GM12801 (cell line): Measurements from ENCODE around the gene CHP2.

Source experiments
- TF ChIP-seq, protein P1 (sequence below): IDR thresholded peaks from one replicate; pipeline ENCODE4 v1.5.1; 2011; ENCODE audit warnings: control low read depth; ENCODE audit not compliant: insufficient read length; ENCODE audit errors: extremely low read depth

The CHP2 gene

DNA sequence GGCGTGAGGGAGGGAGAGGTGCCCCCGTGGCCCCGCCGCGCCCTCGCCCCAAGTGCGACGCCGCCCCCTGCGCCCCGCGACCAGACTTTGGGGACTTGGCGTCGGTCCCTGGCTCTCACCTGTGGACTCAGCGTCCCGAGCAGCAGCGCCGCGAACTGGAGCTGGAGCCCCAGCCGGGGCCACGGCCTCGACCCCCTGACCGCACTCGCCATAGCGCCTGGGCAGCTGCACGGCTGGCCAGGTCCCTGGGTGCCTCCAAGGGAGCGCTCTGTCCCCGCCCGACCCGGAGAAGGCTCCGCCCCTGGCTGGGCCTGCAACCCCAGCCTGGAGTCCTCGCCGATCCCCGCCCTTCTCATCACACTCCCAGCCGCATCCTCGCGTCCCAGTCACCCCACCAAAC lies 41.9 kb upstream of the CHP2 start, which contains the start of gene ERN2:
Gene ERN2, minus strand, starts transcription at position 247 of the 400 bp plus-strand sequence. Its CDS starts 35 bp downstream, at position 212.
- TF ChIP-seq, protein P1, sequence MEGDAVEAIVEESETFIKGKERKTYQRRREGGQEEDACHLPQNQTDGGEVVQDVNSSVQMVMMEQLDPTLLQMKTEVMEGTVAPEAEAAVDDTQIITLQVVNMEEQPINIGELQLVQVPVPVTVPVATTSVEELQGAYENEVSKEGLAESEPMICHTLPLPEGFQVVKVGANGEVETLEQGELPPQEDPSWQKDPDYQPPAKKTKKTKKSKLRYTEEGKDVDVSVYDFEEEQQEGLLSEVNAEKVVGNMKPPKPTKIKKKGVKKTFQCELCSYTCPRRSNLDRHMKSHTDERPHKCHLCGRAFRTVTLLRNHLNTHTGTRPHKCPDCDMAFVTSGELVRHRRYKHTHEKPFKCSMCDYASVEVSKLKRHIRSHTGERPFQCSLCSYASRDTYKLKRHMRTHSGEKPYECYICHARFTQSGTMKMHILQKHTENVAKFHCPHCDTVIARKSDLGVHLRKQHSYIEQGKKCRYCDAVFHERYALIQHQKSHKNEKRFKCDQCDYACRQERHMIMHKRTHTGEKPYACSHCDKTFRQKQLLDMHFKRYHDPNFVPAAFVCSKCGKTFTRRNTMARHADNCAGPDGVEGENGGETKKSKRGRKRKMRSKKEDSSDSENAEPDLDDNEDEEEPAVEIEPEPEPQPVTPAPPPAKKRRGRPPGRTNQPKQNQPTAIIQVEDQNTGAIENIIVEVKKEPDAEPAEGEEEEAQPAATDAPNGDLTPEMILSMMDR = no peak

DNA sequence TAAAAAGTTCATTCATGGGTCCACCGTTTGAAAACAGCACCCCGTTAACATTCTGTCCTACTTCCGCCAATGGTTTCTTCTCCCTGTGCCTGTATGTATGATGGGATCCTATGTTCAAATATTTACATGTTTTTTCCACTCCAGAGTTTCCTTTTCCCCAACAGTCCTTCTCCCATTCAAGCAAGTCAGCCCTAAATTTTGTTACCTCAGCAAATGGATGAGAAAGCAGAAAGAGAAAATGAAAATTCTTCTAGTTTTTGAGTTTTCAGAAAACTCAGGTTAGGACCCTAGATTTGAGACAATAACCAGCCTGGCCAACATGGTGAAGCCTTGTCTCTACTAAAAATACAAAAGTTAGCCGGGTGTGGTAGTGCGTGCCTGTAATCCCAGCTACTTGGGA lies 38.3 kb upstream of the CHP2 start:
- TF ChIP-seq, protein P1 = no peak

DNA sequence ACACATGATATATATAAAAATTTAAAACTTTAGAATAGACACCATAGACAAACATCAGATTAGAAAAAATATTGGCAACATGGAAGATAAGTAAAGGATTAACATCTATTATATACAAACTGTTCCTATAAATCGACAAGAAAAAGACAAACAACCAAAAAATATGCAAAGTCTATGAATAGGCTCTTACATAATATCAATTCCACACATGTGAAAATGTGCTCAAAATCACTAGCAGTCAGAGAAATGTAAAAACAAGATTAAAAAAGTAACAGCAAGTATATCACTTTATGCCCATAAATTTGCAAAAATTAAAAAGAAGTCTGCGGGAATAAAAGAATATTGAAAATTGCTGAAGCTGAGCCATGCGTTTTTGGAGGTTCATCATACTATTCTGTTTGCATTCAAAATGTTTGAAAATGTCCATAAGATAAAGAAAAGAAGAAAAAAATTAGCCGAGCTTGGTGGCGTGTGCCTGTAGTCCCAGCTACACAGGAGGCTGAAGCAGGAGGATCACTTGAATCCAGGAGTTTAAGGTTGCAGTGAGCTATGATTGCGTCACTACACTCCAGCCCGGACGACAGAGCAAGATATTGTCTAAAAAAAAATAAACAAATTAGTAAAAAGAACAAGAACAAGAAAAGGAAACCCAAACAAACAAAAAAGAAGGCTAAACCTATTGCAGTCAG lies 30.6 kb upstream of the CHP2 start:
- TF ChIP-seq, protein P1 = no peak

DNA sequence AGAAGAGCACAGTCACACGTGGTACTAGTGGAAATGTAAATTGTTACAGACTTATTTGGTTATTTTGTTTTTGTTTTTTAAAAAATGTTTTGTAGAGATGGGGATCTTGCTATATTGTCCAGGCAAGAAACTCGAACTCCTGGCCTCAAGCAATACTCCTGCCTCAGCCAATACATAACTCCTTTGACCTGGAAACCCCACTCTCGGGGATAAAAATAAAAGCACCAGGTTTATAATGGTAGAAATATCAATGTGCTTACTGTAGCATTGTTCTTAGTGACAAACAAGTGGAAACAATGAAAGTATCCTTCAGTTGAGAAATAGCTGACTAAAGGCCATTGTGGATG lies 30.1 kb upstream of the CHP2 start:
- TF ChIP-seq, protein P1 = no peak

DNA sequence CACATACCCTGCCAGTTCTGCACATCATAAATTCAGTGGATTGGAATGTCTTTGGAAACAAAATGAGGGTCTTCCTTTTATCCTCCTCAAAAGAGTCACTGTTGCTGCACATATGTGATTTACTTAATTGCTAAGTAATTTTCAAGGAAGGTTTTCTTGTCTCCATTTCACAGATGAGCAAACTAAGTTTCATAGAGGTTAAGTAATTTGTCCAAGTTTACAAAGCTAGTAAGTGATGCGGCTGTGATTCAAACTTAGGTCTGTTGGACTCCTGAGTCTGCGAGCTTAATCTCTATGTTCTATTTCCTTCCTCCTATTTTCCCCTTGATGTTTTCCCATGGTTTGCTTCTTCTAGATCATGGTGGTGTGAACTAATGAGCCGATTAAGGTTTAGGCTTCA lies 28.1 kb upstream of the CHP2 start:
- TF ChIP-seq, protein P1 = no peak

DNA sequence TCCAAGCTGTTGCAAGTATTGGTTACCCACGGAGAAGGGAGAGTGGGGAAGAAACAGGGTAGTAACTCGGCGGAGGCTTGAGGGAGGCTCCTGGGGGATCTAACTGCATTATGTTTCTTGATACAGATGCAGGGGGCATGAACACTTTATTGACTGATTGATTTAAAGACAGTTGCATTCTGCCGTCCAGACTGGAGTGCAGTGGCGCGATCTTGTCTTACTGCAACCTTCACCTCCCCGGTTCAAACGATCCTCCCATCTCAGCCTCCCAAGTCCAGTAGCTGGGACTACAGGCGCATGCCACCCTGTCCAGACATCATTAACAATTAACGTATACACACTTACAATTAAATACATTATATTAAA lies 26.7 kb upstream of the CHP2 start:
- TF ChIP-seq, protein P1 = no peak

DNA sequence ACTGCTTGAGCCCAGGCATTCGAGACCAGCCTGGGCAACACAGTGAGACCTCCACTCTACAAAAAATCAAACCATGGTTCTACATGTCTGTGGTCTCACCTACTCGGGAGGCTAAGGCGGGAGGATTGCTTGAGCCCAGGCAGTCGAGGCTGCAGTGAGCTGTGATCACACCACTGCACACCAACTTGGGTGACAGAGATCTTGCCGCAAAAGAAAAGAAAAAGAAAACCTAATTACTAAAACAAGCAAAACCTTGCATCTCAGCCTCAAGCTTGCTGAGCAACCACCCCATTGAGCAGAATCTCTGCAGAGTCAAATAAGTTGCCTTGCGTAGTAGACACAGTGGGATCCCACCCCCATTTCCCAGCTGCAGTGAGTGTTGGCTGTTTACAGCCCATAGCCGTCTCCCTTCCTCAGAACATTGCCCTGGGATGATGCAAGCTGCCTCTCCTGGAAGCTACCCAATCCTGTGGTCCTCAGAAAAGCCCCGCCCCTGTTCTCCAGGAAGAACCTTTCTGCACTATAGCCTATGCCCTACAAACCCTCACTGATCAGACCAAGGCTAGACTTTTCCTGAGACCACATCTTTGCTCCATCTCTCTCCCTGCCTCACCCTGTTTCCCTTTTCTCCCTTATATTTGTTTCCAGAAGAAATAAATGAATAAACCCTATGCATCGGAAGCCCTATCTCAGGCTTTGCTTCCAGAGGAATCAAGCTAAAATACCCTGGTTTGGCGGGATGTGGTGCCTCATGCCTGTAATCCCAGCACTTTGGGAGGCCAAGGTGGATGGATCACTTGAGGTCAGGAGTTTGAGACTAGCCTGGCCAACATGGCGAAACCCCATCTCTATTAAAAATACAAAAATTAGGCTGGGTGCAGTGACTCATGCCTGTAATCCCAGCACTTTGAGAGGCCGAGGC lies 25.1 kb upstream of the CHP2 start:
- TF ChIP-seq, protein P1 = no peak
